GM12872 (cell line): ENCODE data around the gene PIK3C2A.

Source experiments
- TF ChIP-seq, protein P1 (sequence below): IDR thresholded peaks from 3 replicates; pipeline ENCODE4 v1.5.1; 2011; ENCODE audit warnings: low read depth, mild to moderate bottlenecking, low read length, moderate library complexity; ENCODE audit not compliant: insufficient read depth

Gene PIK3C2A

DNA sequence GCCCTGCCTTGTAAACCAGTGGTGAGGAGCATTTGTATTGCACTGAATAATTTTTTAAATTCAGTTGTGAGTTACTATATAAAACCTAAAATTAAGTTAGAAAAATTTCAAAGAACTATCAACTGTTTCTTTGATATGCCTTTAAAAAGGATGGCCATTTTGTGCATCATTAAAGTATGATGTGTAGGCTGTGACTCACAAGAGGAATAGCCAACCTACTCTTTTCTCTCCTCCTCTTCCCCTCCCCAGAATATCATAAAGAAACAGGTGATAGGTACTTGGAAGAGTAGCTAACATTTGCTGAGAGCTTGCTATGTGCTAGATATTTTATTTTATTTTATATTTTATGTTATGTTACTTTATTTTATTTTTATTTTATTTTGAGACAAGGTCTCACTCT is 10.6 kb upstream of the PIK3C2A start:
- TF ChIP-seq, protein P1, sequence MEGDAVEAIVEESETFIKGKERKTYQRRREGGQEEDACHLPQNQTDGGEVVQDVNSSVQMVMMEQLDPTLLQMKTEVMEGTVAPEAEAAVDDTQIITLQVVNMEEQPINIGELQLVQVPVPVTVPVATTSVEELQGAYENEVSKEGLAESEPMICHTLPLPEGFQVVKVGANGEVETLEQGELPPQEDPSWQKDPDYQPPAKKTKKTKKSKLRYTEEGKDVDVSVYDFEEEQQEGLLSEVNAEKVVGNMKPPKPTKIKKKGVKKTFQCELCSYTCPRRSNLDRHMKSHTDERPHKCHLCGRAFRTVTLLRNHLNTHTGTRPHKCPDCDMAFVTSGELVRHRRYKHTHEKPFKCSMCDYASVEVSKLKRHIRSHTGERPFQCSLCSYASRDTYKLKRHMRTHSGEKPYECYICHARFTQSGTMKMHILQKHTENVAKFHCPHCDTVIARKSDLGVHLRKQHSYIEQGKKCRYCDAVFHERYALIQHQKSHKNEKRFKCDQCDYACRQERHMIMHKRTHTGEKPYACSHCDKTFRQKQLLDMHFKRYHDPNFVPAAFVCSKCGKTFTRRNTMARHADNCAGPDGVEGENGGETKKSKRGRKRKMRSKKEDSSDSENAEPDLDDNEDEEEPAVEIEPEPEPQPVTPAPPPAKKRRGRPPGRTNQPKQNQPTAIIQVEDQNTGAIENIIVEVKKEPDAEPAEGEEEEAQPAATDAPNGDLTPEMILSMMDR: no peak

DNA sequence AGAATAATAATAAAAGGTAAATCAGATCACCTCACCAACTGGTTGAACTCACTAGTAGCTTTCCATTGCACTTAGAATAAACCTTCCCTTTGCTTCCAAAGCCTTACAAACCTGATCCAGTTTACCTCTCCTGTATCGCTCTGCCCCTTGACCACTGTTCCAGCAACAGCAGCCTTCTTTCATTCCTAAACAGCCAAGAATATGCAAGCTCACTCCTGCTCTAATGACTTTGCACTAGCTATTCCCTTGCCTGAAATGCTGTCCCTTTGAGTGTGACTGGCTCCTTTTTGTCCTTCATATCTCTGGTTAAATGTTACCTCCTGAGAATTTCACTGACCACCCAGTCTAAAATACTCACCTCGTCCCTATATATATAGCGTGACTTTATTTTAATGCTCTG is 9.6 kb upstream of the PIK3C2A start:
- TF ChIP-seq, protein P1: no peak

DNA sequence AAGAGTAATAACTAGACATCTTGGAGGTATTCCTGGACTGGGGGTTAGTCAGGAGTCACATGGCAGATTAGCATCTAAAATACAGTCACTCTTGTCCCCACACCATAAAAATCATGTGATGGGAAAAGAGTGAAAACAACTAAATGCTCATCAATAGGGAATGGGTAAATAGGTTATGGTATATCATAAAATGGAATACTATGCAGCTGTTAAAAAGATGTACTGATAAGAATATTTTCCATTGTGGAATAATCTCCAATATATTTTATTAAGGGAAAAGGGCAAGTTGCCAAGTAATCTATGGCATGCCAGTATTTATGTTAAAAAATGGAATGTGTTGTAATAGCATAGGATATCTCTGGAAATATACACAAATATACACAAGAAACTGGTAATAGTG is 6.6 kb upstream of the PIK3C2A start:
- TF ChIP-seq, protein P1: no peak

DNA sequence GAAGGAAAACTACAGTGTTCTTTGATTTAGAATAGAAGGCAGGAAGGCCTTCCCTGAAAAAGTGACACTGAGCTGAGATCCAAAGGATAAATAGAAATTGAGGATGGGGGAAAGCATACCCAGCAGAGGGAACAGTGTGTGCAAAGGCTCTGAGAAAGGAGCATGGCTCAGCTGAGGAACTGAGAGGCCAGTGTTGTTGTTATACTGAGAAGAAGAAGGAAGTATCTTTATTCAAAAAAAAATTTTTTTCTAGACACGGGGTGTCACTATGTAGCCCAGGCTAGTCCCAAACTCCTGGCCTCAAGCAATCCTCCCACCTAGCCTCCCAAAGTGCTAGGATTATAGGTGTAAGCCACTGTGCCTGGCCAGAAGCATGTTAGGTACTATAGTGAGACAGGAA is 3.5 kb upstream of the PIK3C2A start:
- TF ChIP-seq, protein P1: no peak

DNA sequence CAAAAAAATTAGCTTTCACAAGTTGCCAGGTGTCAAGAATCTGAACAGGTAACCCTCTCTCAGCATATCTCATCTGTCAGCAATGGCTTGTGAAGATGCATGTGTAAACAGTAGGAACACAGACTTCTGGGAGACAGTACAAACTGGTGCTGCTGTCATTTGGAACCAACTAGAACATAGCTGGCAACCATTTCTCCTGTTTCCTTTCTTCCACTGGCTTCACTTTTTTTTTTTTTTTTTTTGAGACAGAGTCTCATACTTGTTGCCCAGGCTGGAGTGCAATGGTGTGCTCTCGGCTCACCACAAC is 2.1 kb upstream of the PIK3C2A start:
- TF ChIP-seq, protein P1: no peak

DNA sequence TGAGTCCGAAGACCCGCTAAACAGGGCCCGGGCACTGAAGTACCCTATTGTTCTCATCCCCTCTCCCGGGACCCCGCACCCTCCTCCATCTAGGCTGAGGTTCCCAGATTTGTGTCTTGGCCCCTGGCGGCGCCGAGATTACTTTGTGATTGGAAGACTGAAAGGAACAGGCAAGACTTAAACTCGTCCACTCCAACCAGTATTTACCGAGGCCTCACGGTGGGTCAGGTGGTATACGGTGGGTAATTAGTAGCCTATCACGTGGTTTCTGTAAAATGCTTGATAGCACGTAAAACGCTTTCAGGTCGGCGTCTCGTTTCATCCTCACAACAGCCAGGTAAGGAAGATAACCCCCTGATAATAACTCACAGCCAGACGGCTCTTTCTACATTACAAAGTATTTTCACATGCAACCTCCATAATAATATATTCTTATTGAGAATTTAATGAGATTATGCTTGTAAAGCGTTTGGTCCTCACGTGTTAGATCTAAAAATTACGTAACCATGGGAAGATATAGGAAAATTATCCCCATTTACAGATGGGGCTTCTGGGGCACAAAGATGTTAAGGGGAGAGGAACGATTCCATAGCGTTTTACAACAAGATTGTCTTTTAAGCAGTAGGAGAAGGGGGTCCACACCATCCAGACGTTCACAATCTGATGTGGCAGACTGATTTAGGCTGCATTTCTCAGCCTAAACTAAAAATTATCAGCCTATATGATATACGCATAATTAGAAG is 642 bp upstream of the PIK3C2A start:
- TF ChIP-seq, protein P1: no peak

DNA sequence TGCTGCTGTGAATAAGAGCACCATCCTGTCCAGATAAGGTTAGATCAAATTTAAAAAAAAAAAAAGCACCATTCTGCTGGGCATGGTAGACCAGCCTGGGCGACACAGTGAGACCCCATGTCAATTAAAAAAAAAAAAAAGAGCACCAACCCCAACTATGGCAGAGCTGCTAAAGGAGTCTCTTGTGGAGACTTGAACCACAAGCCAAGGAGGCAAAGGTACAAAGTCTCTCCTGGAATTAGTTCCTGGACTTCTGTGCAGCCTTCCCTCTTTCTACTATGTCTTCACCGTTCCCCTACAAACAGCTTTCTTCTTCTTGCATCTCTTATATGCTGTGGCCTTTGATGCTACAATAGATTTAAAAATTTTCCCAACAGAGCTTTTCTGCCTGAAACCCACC is 1.3 kb downstream of the PIK3C2A start:
- TF ChIP-seq, protein P1: no peak

DNA sequence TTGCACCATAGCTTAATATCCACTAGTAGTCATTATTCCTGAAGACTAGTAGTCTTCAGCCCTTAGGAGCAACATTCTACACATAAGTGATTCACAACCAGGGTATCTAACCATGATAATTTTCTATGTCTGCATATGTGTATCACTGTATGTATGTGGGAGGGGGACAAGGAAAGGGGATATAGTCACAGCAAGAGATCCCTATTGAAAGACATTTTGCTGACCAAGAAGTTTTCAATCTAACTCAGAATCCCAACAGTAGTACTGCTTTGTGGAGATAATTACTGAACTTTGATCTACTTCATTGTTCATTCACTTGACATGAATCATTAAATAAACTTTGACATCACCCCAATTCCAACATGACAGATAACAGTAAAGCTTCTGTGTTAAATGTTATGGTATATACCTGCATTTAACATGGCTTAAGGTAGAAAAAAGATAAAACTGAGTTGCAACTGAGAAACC is 10.3 kb downstream of the PIK3C2A start:
- TF ChIP-seq, protein P1: no peak
